ENCODE results near the gene CD6.

- TF ChIP-seq, protein P1, sequence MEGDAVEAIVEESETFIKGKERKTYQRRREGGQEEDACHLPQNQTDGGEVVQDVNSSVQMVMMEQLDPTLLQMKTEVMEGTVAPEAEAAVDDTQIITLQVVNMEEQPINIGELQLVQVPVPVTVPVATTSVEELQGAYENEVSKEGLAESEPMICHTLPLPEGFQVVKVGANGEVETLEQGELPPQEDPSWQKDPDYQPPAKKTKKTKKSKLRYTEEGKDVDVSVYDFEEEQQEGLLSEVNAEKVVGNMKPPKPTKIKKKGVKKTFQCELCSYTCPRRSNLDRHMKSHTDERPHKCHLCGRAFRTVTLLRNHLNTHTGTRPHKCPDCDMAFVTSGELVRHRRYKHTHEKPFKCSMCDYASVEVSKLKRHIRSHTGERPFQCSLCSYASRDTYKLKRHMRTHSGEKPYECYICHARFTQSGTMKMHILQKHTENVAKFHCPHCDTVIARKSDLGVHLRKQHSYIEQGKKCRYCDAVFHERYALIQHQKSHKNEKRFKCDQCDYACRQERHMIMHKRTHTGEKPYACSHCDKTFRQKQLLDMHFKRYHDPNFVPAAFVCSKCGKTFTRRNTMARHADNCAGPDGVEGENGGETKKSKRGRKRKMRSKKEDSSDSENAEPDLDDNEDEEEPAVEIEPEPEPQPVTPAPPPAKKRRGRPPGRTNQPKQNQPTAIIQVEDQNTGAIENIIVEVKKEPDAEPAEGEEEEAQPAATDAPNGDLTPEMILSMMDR (IDR thresholded peaks at IDR 0.05) = no peak
- TF ChIP-seq POLR2A (IDR thresholded peaks at IDR 0.05) = no peak
Observed at GRCh38 chr11:60964801-60965200, 6.7 kb upstream of the CD6 start.

Data from lower leg skin (tissue), 3 donors.